SH-SY5Y (cell line): Measurements from ENCODE around the gene PRKAG3.

ENCODE experiments used
- GATA2 ChIP-seq: IDR thresholded peaks from 2 replicates; pipeline ENCODE4 v1.6.1; 2011; ENCODE audit warnings: mild to moderate bottlenecking, low read depth, low read length
- GATA3 ChIP-seq: IDR thresholded peaks from 2 replicates; pipeline ENCODE4 v1.6.1; 2011; ENCODE audit warnings: low read depth, mild to moderate bottlenecking, low read length, moderate library complexity

GRCh38 chr2:218812096-218812815 lies 19.3 kb downstream of the PRKAG3 start:
- TF ChIP-seq GATA2 (no peak), GATA3 (no peak)
